Upper lobe of left lung (tissue), 6 donors: ENCODE results near the gene VENTX. TPM values are rescaled to one million over a fixed set of nuclear protein-coding genes. Genes with fewer than 3 reads are reported as not detected.
A peak's percentile ranks its signal among the peaks of the same experiment; 100 is the strongest.

ENCODE experiments used
- ATAC-seq, 2 donors: fragments of 200-7000 bp; cut with Tn5 transposase; one replicate each; pipeline ENCODE4 v1.9.1; 2022; ENCODE audit warnings: mild to moderate bottlenecking in 2 of 2, moderate library complexity in 2 of 2; ENCODE audit not compliant: low FRiP score in 2 of 2
- DNase-seq, 2 donors: peaks; one replicate each; pipeline ENCODE4 v3.0.0-alpha.2; 2019 to 2020
- H3K27ac ChIP-seq, 4 donors: fragments of 200-600 bp; sonication (generic); one replicate each; pipeline ENCODE4 v1.5.1; 2016 to 2019
- H3K27me3 ChIP-seq, 4 donors: fragments of 200-600 bp; sonication (generic); one replicate each; pipeline ENCODE4 v1.5.1; 2017 to 2019
- H3K36me3 ChIP-seq, 4 donors: fragments of 200-600 bp; sonication (generic); one replicate each; pipeline ENCODE4 v1.5.1; 2016 to 2019
- H3K4me1 ChIP-seq, 4 donors: fragments of 200-600 bp; sonication (generic); one replicate each; pipeline ENCODE4 v1.5.1; 2018 to 2019
- H3K4me3 ChIP-seq, 4 donors: fragments of 200-600 bp; sonication (generic); one replicate each; pipeline ENCODE4 v1.5.1; 2017 to 2019; ENCODE audit warnings: mild to moderate bottlenecking in 2 of 4, moderate library complexity in 1 of 4
- H3K9me3 ChIP-seq, 4 donors: fragments of 200-600 bp; sonication (generic); one replicate each; pipeline ENCODE4 v1.5.1; 2018 to 2019
- EP300 ChIP-seq, 4 donors: sonication (generic); formaldehyde crosslinking; IDR thresholded peaks; one replicate each; pipeline ENCODE4 v1.5.1; 2017; ENCODE audit warnings: antibody characterized with exemption in 4 of 4, control low read depth in 2 of 4
- POLR2A ChIP-seq, 4 donors: fragments of 450-650 bp; IDR thresholded peaks; one replicate each; pipeline ENCODE4 v1.5.1; 2016 to 2017; ENCODE audit warnings: antibody characterized with exemption in 4 of 4, mild to moderate bottlenecking in 2 of 4
- POLR2AphosphoS5 ChIP-seq, 2 donors: sonication (generic); formaldehyde crosslinking; IDR thresholded peaks; one replicate each; pipeline ENCODE4 v1.5.1; 2017; ENCODE audit warnings: antibody characterized with exemption in 2 of 2
- WGBS, 2 donors: methylation state at CpG; one replicate each; pipeline ENCODE4 v1.1.5; 2017 to 2018; 5-methylcytosine and 5-hydroxymethylcytosine counted together
- total RNA-seq, 6 donors: library from RNA; depleted of rRNA in 4 of 6; stranded (reverse); fragments of >200 nt in 4 of 6; gene quantifications; one replicate each; pipeline versions ENCODE4 v1.1.0 to v1.2.1, GENCODE V29; 2016 to 2021
- TF ChIP-seq, protein P1 (sequence below), 6 experiments: fragments of 450-650 bp in 4 of 6; fragments of 200-600 bp in 2 of 6; sonication (generic) in 2 of 6; IDR thresholded peaks; one replicate each; pipeline ENCODE4 v1.5.1; 2016 to 2019; ENCODE audit warnings: antibody characterized with exemption in 6 of 6
- donor health status: DM: no; HTN: no; CAD: no; lungs with moderate emphysema.
- donor health status: DM: no; HTN: yes; CAD: no; lungs with severe emphysema.

The VENTX gene
- total RNA-seq, 6 donors from 2014 or later, result 1.7 to 11.5 (median 4.4) TPM

DNA sequence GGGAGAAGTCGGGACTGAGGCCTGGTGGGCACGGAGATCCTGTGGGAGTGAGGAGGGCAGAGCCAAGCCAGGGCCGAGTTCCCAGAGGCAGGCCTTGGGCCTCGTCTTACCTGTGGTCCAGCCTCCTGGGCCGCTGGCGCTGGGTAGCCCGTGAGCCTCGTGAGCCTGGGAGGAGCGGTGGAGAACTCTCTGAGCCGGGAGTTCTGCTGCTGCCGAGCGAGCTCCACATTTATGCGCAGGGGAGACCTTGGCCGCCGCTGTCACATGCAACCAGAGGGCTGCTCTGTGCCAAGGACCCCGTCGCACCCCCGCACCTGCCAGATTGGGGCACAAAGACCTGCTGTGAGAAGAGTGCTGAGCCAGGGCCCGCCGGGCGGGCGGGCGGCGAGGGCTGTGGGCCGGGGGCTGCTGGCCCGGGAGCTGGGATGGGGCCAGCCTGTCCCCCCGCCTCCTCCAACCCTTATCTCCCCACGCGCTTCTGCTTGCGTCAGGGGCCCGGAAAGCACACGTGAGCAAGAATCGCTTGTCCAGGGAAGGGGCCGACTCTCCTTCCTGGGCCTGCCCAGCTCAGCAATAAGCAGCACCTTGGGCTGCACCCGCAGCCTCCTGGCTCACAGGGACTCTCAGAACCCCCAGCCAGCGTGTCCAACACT, 10.2 kb downstream of the VENTX start:
- Histone ChIP-seq H3K27me3 (peaks cover 0 to 13% (median 4%) of the 10 kb centered on the region in 4 donors), H3K4me1 (peaks cover 0 to 4% (median 0%) of the 10 kb centered on the region in 4 donors), H3K9me3 (no peaks in the 10 kb centered on the region), H3K4me3 (no peak overlapping the region), H3K36me3 (no peaks in the 10 kb centered on the region), H3K27ac (no peak overlapping the region)
- DNase-seq (peak in 1 of 2 donors; percentile 79), ATAC-seq (no peak)
- TF ChIP-seq POLR2AphosphoS5 (IDR thresholded peaks at IDR 0.05), result no peak
- no peak for TF ChIP-seq POLR2A (IDR thresholded peaks at IDR 0.05)
- TF ChIP-seq EP300 (IDR thresholded peaks at IDR 0.05), result no peak
- TF ChIP-seq, protein P1, sequence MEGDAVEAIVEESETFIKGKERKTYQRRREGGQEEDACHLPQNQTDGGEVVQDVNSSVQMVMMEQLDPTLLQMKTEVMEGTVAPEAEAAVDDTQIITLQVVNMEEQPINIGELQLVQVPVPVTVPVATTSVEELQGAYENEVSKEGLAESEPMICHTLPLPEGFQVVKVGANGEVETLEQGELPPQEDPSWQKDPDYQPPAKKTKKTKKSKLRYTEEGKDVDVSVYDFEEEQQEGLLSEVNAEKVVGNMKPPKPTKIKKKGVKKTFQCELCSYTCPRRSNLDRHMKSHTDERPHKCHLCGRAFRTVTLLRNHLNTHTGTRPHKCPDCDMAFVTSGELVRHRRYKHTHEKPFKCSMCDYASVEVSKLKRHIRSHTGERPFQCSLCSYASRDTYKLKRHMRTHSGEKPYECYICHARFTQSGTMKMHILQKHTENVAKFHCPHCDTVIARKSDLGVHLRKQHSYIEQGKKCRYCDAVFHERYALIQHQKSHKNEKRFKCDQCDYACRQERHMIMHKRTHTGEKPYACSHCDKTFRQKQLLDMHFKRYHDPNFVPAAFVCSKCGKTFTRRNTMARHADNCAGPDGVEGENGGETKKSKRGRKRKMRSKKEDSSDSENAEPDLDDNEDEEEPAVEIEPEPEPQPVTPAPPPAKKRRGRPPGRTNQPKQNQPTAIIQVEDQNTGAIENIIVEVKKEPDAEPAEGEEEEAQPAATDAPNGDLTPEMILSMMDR (IDR thresholded peaks at IDR 0.05), result no peak
- WGBS, 2 donors, result 81 to 87% methylated on average over 10 to 32 of the region's 36 CpGs

DNA sequence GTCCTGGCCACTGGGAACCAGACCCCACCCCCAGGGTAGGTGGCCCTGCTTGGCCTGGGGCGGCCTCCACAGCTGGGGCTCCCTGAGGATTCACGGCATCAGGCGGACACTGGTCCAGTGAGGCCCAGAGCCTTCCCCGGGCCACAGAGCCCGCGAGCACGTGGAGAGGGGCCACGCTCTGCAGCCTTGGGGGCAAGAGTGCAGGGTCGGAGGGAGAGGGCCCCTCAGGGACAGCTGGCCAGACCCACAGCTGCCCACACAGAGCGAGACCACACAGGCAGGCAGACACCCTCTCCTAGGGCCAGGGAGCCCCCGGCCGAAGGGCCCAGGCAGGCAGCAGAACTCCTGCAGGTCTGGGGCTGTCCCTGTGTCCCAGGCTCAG, 10.7 kb downstream of the VENTX start:
- ATAC-seq, result no peak
- peak in 1 of 2 donors; percentile 71 for DNase-seq
- no peak overlapping the region for H3K27ac ChIP-seq
- peaks cover 0 to 4% (median 0%) of the 10 kb centered on the region in 4 donors for H3K4me1 ChIP-seq
- TF ChIP-seq EP300 (IDR thresholded peaks at IDR 0.05) (no peak), POLR2AphosphoS5 (IDR thresholded peaks at IDR 0.05) (no peak), POLR2A (IDR thresholded peaks at IDR 0.05) (no peak)
- TF ChIP-seq, protein P1 (IDR thresholded peaks at IDR 0.05), result no peak
- no peaks in the 10 kb centered on the region for H3K9me3 ChIP-seq
- no peak overlapping the region for H3K4me3 ChIP-seq
- H3K27me3 ChIP-seq, result peaks cover 0 to 13% (median 4%) of the 10 kb centered on the region in 4 donors
- 83% methylated on average over 12 of the region's 12 CpGs; no CpG with 5 or more reads in 1 of the 2 donors for WGBS, 2 donors
- H3K36me3 ChIP-seq, result no peaks in the 10 kb centered on the region

DNA sequence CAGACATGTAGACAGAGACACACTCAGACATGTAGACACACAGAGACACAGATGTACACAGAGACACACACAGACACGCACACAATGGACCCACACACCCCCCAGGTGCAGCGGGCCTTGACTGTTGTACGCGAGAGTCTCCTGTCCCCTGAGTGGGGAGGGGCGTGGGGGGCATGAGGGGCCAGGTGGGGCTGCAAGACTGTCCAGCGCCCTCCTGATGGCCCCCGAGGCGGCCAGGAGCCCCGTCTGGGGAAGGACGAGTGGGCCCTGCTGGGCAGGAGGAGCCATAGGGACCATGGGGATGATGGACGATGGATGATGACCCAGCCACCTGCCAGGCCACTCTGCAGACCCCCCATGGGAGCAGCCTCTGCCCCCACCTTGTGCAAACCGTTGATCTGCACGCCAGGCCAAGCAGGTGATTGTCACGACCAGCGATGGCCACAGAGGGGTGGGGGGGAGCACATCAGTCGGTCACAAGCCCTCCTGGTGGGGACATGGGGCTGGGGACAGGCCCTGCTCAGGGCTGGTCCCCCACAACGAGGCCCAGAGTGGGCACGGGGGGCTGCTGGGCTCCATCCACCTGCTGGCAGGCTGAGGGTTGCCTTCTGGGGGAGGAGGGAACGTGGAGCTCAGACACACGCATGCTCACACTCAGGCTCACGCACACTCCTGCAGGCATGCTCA, 11.6 kb downstream of the VENTX start:
- Histone ChIP-seq H3K27ac (no peak overlapping the region), H3K4me1 (peaks cover 0 to 4% (median 0%) of the 10 kb centered on the region in 4 donors), H3K4me3 (no peak overlapping the region), H3K27me3 (peaks cover 0 to 13% (median 4%) of the 10 kb centered on the region in 4 donors), H3K9me3 (no peaks in the 10 kb centered on the region), H3K36me3 (no peaks in the 10 kb centered on the region)
- TF ChIP-seq POLR2A (IDR thresholded peaks at IDR 0.05) (no peak), EP300 (IDR thresholded peaks at IDR 0.05) (no peak), POLR2AphosphoS5 (IDR thresholded peaks at IDR 0.05) (no peak)
- TF ChIP-seq, protein P1 (IDR thresholded peaks at IDR 0.05), result no peak
- no peak for ATAC-seq
- WGBS, 2 donors, result 68 to 73% methylated on average over 5 to 19 of the region's 21 CpGs
- DNase-seq, result peak in 1 of 2 donors; percentile 79

DNA sequence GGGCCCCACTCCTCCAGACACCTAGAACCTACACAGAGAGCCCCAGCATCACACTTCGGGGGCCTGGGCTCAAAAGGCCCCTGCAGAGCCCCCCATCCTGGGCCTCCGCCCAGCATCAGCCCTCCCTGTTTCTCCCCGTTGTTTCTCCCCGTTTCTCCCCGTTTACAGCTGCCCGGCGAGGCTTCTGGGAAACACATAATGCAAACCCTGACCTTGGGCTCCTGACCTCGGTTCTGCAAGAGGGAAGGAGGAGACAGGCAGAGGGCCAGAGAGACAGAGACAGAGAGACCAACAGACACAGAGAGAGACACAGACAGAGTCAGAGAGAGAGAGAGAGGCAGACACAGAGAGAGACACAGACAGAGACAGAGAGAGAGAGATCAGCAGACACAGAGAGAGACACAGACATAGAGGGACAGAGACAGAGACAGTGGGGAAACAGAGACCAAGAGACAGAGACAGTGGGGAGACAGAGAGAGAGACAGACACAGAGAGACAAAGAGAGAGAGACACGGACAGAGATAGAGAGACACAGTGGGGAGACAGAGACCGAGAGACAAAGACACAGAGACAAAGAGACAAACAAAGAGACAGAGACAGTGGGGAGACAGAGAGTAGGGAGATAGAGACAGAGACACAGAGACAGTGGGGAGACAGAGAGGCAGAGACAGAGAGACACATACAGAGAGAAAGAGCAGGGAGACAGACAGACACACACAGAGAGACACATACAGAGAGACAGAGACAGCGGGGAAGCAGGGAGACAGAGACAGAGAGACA, 12.5 kb downstream of the VENTX start:
- peak in 1 of 2 donors; percentile 42 for DNase-seq

More for the DNA sequence above, 12.5 kb downstream of the VENTX start:
- Histone ChIP-seq H3K9me3 (no peaks in the 10 kb centered on the region), H3K4me1 (peaks cover 0 to 4% (median 0%) of the 10 kb centered on the region in 4 donors), H3K4me3 (no peak overlapping the region), H3K36me3 (no peaks in the 10 kb centered on the region), H3K27me3 (peaks cover 0 to 9% (median 2%) of the 10 kb centered on the region in 4 donors), H3K27ac (no peak overlapping the region)
- WGBS, 2 donors, result 51 to 60% methylated on average over 11 of the region's 11 CpGs
- TF ChIP-seq POLR2AphosphoS5 (IDR thresholded peaks at IDR 0.05) (no peak), EP300 (IDR thresholded peaks at IDR 0.05) (no peak)
- TF ChIP-seq, protein P1 (IDR thresholded peaks at IDR 0.05), result no peak
- no peak for ATAC-seq
